Mucosa of gallbladder (tissue), 1 donor: ENCODE measurements around the gene RIMBP2. TPM values are rescaled to one million over a fixed set of nuclear protein-coding genes. Genes with fewer than 3 reads are reported as not detected.
"Not testable (repeated sequence)": the region's sequence is repeated elsewhere in the genome, so short reads cannot be mapped to it uniquely, and the experiment has no call there.

ENCODE experiments used
- DNase-seq: peaks from one replicate; pipeline ENCODE4 v3.0.0-alpha.2; 2020; ENCODE audit warnings: low spot score
- total RNA-seq: library from RNA; stranded (reverse); gene quantifications from one replicate; pipeline ENCODE4 v1.2.1, GENCODE V29; 2021
- donor health status: DM: no; HTN: no; CAD: no.

Gene RIMBP2
- total RNA-seq, 1 donor from 2014 or later, result 1.3 TPM

- DNase-seq, result no peak
These were observed 23.5 kb upstream of the RIMBP2 start for GRCh38 chr12:130739571-130739970.

DNA sequence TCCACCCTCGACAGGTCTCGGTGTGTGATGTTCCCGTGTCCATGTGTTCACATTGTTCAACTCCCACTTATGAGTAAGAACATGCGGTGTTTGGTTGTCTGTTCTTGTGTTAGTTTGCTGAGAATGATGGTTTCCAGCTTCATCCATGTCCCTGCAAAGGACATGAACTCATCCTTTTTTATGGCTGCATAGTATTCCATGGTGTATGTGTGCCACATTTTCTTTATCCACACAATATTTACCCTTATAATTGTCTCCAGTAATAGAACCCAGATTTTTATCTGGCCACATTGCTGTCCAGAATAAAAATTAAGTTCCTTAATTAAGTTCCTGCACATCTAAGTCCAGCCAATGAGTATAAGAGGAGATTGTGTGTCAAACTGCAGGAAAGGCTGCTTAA is 22.3 kb upstream of the RIMBP2 start:
- DNase-seq, result not testable (repeated sequence)

DNA sequence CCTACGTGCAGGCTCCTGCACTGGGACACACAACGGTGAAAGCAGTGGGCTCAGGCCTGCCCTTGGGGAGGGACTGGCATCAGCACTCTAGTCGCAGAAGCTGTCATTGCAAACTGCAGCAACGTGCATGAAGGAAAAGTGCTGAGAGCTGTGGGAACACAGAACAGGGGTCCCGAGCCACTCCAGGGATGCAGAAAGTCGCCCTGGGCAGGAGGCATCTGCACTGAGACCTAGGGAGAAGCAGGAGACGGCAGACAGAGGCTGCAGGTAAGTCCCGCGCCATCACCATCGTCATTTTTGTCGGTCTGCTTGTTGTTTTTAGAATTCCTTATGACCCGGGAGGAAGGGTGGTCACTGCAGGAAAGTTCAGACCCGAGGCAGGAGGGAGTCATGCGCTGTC is 21.6 kb upstream of the RIMBP2 start:
- DNase-seq, result no peak

GRCh38 chr12:130729344-130729743 is 13.2 kb upstream of the RIMBP2 start:
- no peak for DNase-seq

DNA sequence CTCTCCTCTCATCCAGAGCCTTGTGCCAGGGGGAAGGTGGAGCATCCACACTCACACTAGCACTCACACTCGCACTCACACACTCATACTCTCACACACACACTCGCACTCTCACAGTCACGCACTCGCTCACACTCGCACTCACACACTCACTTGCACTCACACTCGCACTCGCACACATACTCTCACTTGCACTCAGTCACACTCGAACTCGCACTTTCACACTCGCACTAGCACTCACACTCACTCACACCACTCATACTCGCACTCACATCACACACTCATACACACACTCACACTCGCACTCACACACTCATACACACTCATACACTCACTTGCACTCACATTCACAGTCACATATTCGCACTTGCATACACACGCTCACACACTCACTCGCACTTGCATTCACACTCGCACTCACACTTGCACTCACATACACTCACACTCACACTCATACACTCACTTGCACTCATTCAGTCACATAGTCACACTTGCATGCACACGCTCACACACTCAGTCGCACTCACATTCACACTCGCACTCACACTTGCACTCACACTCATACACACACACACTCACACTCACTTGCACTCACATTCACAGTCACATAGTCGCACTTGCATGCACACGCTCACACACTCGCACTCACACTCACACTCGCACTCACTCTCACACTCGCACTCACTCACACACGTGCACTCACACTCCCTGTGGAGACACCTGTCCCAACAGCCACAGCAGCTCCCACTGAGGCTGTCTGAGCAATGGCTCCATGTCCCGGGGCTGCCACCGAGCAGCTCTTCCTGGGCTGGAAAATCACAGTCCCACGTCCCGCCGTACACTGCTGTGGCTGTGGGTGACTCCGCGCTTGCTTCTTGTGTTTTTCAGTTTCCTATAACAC is 12.3 kb upstream of the RIMBP2 start:
- DNase-seq, result no peak

- DNase-seq, result no peak
These were observed 3.3 kb upstream of the RIMBP2 start for GRCh38 chr12:130719263-130719859.

- DNase-seq, result no peak
These were observed 1.7 kb upstream of the RIMBP2 start for GRCh38 chr12:130717752-130718151.

- no peak for DNase-seq
These were observed 869 bp upstream of the RIMBP2 start for GRCh38 chr12:130716969-130717366.

DNA sequence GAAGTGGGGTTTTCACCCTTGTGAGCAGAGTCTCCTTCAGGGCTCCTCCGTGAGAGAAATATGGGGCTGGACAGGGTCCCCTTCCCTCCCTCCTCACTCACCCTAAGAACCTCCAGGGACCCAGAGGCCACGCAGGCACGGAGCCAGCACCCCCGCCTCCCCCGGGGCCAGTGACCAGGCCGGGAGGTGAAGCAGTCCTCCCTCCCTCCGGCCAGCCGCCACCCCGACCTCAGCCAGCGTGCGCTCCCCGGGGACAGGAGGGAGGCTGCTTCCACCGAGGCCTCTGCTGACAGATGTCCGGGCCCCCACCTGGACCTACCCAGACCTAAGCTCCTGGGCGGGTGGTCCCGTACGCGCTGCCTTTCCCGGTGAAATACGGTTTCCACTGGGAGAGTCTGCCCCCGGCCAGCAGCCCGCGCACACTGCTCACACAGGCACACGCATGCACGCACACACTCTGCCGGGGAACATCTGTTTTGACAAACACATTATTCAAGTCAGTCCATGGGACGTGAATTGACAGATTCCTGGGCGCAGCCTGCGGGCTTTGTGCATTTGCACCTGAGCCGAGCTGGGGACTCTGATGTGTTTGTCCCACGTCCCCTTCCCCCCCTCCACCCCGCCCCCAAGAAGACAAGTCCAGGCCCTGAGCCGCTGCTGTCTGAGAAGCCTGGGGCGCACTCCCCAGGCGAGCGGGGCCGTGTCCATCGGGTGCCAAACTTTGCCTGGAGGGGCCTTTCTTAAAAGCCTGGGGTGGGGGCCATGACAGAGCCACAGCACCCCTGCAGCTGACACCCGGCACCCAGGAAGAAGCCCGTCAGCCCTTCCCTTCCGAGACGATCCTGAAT is 725 bp downstream of the RIMBP2 start:
- no peak for DNase-seq

GRCh38 chr12:130714591-130715149 is 1.4 kb downstream of the RIMBP2 start:
- no peak for DNase-seq

- no peak for DNase-seq
These were observed 2.0 kb downstream of the RIMBP2 start for GRCh38 chr12:130714091-130714590.

DNA sequence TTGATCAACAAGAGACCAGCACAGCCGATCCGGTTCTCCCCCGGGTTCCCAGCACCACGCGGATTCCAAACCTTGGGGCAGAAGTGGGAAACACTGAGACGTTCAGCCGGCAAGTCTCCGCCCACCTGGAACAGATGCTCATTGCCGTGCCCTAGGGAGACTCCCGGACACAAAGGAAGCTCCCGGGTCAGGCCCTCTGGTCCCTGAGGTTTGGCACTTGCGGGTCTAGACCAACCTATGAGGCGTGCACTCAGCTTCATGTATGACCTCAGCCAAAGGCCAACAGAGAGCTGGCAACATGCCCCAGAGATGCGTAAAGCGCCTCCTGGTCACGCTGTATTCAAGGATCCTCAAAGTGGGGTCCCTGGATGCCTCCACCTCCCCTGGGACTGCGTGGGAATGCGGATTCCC is 2.5 kb downstream of the RIMBP2 start:
- DNase-seq, result no peak

DNA sequence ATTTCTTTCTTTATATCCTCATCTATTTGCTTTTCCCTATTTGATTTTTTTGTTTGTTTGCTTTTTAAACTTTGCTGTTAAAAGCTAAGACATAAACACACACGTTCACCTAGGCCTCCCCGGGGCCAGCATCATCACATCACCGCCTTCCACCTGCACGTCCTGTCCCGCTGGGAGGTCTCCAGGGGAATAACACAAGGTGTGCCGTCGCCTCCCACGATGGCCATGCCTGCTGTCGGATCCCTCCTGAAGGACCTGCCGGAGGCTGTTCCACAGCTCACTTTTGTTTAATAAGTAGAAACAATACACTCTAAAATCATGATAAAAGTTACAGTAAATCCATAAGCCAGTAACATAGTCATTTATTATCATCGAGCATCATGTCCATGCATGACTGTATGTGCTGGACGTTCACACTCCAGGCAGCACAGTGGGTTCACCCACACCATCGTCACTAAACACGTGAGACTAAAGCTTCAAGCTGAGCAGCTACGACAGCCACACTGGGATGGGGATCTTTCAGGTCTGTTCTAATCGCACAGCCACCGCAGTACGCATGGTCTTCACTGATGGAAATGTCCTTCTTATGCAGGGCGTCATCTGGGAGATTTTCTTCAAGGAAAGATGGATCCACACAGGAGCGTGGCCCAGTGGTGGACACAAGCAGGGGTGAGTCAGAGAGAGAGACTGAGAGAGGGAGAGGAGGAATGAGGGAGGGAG is 3.6 kb downstream of the RIMBP2 start:
- no peak for DNase-seq

DNA sequence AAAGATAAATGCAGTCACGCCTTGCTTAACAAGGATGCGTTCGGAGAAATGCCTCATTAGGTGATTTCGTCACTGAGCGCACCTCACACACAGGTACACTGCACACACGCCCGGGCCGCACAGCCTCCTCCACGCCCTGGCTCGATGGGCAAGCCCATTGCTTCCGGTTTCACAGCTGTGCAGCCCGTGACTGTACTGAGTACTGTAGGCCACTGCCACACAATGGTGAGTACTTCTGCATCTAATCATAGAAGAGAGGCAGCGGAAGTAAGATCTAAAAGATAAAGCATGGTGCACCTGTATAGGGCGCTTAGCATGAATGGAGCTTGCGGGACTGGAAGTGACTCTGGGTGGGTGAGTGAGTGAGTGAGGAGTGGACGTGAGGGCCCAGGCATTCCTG is 4.3 kb downstream of the RIMBP2 start:
- DNase-seq, result no peak

GRCh38 chr12:130710733-130711080 is 5.4 kb downstream of the RIMBP2 start:
- no peak for DNase-seq

- no peak for DNase-seq
These were observed 5.9 kb downstream of the RIMBP2 start for GRCh38 chr12:130709971-130710732.

DNA sequence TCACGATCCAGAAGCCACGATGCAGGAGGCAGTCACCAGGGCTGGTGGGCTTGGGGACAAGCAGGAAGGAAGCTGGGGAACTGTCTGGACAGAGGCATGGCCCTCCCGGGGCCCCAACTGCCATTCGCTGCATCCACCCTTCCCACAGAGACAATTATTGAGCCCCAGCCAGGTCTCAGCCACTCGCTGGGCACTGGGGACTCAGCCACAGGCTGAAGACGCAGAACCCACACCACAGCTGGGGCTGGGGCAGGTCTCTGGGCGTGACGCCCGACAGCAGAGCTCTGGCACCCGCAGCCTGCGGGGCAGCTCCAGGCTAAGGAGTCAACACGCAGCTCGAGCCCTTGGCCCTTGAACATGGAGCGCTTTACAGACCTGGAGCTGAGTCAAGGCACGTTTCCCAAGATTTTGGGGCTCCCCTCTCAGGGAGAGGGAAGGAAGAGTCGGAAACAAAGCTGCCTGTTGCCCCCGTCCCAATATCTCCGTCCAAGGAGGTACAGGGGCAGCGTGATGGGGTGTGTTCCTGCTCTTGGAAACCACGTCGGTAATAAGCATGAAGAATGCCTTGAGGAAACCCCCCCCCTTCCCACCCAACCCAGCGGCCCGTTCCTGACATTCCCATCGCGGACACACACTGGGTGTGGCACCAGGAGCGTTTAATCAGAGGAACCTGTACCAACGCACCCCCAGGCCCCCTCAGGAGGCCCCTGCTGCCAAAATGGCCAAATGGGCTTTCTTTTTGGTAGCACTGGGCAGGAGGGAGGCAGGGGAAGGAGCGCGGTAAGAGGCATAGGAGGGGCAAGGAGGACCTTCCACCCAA is 6.7 kb downstream of the RIMBP2 start:
- DNase-seq, result no peak

DNA sequence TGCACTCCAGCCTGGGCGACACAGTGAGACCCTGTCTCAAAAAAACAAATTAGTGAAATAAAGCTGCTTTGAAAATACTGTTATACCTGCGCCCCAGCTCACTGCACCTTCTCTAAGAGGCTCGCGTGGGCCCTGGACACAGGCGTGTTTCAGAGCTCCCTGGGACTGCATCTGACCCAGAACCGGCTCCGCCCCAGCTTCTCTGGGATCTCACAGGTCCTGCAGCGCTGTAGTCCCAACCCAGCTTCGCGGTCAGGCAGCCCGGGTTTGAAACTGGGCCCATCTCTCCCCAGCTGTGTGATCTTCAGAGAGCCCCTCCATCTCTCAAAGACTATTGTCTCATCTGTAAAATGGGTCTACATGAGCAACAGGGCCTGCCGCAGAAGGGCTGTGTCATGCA is 7.5 kb downstream of the RIMBP2 start:
- no peak for DNase-seq

- no peak for DNase-seq
These were observed 8.6 kb downstream of the RIMBP2 start for GRCh38 chr12:130707571-130707891.
